SK-N-SH (cell line): ENCODE data around the gene EDN2.

ENCODE experiments used
- CTCF ChIP-seq: fragments of 200-600 bp; sonication (generic); IDR thresholded peaks from 2 replicates; pipeline ENCODE4 v1.6.1; 2017; ENCODE audit warnings: antibody characterized with exemption, mild to moderate bottlenecking, moderate library complexity
- ELF1 ChIP-seq: IDR thresholded peaks from 2 replicates; pipeline ENCODE4 v1.4.0; 2012

- TF ChIP-seq ELF1 = no peak
- TF ChIP-seq CTCF = no peak
These were observed 31.3 kb upstream of the EDN2 start for GRCh38 chr1:41515778-41516167.
